Stomach smooth muscle (tissue), 2 donors: ENCODE data around the gene OSBP2.

Source experiments
- H3K27ac ChIP-seq: one replicate; pipeline ENCODE4 v1.7.0; 2013; ENCODE audit warnings: mild to moderate bottlenecking, low read length, inconsistent platforms
- H3K27me3 ChIP-seq, 2 donors: one replicate each; pipeline ENCODE4 v1.7.0; 2013; ENCODE audit warnings: low read length in 2 of 2; ENCODE audit not compliant: insufficient read depth in 2 of 2, control insufficient read depth in 1 of 2
- H3K36me3 ChIP-seq, 2 donors: one replicate each; pipeline ENCODE4 v1.7.0; 2013; ENCODE audit warnings: low read length in 2 of 2; ENCODE audit not compliant: control insufficient read depth in 2 of 2, insufficient read depth in 2 of 2
- H3K4me1 ChIP-seq: one replicate; pipeline ENCODE4 v1.7.0; 2013; ENCODE audit warnings: low read length; ENCODE audit not compliant: control insufficient read depth, insufficient read depth
- H3K4me3 ChIP-seq, 2 donors: one replicate each; pipeline ENCODE4 v1.7.0; 2013; ENCODE audit warnings: low read length in 2 of 2
- H3K9ac ChIP-seq, 2 donors: one replicate each; pipeline ENCODE4 v1.7.0; 2013; ENCODE audit warnings: low read length in 2 of 2, mild to moderate bottlenecking in 1 of 2
- H3K9me3 ChIP-seq, 2 donors: one replicate each; pipeline ENCODE4 v1.7.0; 2013; ENCODE audit warnings: low read length in 2 of 2; ENCODE audit not compliant: control insufficient read depth in 2 of 2
- donor health status: healthy.
- donor health status: Pancreatic carcinoma.

Gene OSBP2

DNA sequence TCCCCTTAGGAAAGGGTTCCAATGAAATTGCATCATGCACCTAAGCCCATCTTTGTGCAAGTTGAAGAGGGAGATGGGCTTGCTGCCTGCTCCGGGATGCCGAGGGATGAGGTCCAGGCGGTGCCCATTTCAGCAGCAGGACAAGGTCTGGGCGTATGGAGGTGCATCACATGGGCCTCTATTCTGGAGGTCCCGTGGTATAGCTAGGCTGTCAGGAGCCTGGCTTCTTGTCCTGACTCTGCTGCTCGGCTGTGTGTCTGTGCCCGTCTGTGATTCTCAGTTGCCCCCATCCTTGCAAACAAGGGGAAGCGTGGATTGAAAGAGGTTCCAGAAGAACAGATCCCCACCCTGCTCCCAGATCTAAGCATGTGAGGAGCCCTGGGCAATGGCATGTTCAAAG lies 130.0 kb downstream of the OSBP2 start:
- Histone ChIP-seq H3K27ac (no peak overlapping the region), H3K4me1 (peaks cover 8% of the 10 kb centered on the region), H3K9me3 (no peaks in the 10 kb centered on the region), H3K4me3 (no peak overlapping the region), H3K36me3 (no peaks in the 10 kb centered on the region), H3K9ac (no peak overlapping the region), H3K27me3 (peaks cover 26 to 36% of the 10 kb centered on the region in 2 donors)

DNA sequence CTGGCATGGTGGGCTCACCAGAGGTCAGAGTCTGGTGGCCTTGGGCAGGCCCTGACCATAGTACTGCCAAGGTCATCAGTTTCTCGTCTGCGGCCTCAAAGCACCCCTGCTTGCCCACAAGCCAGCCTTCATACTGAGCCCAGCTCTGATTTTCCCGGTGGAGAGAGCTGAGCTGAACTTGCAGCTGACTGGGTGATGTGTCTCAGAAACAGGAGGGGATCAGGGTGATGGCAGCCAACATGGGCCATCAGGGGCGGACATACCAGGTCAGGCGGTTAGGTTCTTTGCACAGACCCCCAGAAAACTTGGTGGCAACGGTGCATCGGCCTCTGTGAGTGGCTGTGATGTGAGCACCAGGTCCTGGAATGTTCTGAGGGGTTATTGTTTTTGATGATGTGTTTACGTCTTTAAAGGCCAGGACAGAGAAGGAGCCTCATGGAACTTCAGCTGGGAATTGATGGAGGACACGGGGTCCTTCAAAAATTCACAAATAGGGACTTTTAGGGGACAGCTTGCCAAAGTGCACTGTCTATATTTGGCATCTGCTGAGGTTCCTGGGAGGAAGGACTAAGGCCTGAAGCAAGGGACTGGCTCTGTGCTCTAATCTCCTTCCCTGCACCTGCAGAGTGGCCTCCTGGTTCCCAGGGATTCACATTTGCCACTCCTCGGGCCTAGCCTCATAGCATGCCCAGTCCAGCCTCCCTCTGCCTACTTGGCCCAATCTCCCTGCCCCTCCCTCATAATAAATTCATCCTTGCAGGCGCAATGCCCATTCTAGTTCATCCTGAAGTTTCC lies 131.2 kb downstream of the OSBP2 start:
- H3K9ac ChIP-seq: no peak overlapping the region
- H3K4me1 ChIP-seq: peaks cover 11% of the 10 kb centered on the region
- no peaks in the 10 kb centered on the region for H3K9me3 ChIP-seq
- peaks cover 26 to 29% of the 10 kb centered on the region in 2 donors for H3K27me3 ChIP-seq
- no peak overlapping the region for H3K4me3 ChIP-seq
- no peak overlapping the region for H3K27ac ChIP-seq
- H3K36me3 ChIP-seq: no peaks in the 10 kb centered on the region

DNA sequence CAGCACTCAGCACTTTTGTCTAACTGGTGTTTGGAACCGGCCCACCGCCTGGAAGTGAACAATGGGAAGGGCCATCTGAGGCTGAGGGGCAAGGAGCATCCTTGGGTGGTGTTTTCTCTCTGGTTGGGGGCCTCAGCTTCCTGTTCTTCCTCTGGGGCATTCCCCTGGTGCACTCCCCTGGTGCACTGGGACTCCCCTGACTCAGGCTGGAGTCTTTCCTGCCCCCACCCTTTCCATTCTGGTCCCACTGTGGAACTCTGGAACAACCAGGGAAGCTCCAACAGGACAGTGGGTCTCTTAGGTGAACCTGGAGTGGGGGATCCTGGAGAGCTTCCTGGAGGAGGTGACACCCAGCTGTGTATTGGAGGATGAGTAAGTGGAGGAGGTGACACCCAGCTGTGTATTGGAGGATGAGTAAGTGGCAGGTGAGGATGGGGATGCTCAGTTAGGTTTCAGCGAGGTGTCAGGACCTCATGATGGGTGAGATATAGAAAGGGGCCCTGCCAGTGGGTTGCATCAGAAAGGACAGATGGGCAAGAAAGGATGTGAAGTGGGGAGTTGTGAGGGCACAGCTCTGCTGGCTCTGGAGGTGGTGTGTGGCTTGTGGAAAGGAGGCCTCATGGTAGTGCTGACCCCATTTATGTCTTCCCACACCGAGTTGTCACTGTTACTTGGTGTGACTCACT lies 132.1 kb downstream of the OSBP2 start:
- H3K9ac ChIP-seq: no peak overlapping the region

DNA sequence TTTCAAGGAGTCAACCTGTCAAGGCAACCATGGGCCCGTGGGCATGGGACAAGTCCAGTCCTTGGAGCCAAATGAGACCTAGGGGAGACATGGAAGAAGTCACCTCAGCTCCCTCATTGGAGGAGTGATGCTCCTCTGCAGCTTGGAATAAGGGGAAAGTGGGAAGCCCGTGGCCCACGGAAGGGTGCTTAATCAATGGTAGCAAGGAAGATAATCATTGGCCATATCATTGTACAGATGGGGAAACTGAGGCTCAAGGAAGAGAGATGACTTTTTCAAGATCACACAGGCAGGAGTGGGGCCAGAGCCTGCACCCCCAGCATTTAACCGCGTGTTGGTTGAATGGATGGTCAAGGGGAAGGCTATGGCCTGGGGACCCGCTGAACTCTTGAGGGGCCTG lies 133.0 kb downstream of the OSBP2 start:
- no peak overlapping the region for H3K27ac ChIP-seq
- H3K9ac ChIP-seq: no peak overlapping the region
- peaks cover 4% of the 10 kb centered on the region for H3K4me1 ChIP-seq
- peaks cover 12 to 19% of the 10 kb centered on the region in 2 donors for H3K27me3 ChIP-seq
- H3K9me3 ChIP-seq: no peaks in the 10 kb centered on the region
- no peaks in the 10 kb centered on the region for H3K36me3 ChIP-seq
- no peak overlapping the region for H3K4me3 ChIP-seq

More for the DNA sequence above, 132.1 kb downstream of the OSBP2 start:
- Histone ChIP-seq H3K36me3 (no peaks in the 10 kb centered on the region), H3K4me1 (peaks cover 11% of the 10 kb centered on the region), H3K9me3 (no peaks in the 10 kb centered on the region), H3K27ac (no peak overlapping the region), H3K27me3 (peaks cover 20 to 22% of the 10 kb centered on the region in 2 donors), H3K4me3 (no peak overlapping the region)

DNA sequence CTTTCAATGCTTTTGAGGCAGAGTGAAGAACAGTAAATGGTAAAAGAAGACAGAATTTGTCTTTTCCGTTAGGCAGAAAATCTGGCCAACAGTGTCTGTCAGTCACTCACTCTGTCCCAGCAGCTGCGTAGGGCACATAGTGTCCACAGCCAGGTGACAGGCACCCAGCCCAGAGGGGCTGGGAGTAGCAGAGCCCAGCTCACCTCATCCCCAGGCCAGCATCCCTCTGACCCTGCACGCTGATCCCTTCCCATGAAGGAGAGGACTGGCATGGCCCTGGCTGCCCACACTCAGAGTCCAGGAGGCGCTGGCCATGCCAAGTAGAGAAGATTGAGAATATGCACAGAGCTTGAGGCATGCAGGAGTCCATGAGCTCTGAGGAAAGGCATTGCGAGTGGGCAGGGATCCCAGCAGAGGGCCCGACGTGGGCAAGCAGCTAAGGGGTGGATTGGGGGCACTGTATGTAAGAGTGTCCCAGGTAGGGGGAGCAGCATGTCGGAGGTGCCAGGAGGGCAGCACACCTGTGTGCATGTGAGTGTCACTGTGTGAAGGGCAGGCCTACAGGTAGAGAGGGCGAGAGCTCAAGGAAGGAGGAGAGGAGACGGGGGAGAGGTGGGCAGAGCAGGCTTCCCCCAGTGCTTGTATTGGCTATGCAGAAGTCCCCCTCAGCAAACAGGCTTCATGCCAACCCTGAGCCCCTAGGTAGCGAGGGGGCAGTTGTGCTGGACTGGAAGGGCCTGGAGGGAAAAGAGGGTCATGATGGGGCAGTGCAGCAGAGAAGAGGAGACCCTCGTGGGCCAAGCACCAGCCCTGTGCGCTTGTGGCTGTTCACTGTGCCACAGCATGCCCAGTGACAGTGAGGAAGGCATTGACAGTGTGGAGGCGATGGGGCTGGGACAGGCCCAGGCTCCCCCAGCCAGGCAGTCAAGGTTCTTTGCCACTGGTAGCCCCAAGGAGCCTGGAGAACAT lies 133.8 kb downstream of the OSBP2 start:
- Histone ChIP-seq H3K9me3 (no peaks in the 10 kb centered on the region), H3K27me3 (peaks cover 4 to 13% of the 10 kb centered on the region in 2 donors), H3K27ac (no peak overlapping the region), H3K4me3 (no peak overlapping the region), H3K4me1 (peaks cover 3% of the 10 kb centered on the region), H3K9ac (no peak overlapping the region), H3K36me3 (no peaks in the 10 kb centered on the region)

DNA sequence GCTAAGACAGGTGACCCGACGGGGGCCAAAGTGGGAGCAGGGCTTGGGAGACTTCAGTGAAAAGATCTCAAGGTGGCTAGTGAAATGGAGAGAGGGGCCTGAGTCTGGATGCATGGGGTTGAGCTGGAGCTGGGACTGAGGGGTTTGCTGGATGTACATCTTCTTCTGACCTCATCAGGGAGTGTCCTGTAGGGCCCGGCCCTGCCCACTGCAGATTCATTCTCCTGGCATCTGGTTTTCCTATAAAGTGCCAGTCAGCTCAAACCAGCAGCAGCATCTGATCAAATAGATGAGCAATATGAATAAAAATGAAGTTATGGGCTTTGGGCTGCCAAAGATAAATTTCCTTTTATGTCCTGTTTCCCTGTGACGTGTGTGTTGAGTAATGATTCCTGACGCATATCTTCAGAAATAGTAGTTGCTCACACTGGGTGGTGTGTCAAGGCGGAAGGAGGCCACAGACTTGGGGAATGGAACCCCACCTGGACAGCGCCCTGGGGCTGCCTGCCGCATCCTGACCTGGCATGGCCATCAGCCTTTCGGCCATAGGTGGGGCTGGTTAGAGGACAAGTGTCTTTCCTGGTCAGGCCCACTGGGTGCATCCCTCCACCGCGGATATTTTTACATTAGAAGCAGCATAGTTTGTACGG lies 135.4 kb downstream of the OSBP2 start:
- Histone ChIP-seq H3K27me3 (peaks cover 0 to 3% of the 10 kb centered on the region in 2 donors), H3K27ac (no peak overlapping the region), H3K4me1 (peaks cover 3% of the 10 kb centered on the region), H3K9me3 (no peaks in the 10 kb centered on the region), H3K4me3 (no peak overlapping the region), H3K36me3 (no peaks in the 10 kb centered on the region), H3K9ac (no peak overlapping the region)

DNA sequence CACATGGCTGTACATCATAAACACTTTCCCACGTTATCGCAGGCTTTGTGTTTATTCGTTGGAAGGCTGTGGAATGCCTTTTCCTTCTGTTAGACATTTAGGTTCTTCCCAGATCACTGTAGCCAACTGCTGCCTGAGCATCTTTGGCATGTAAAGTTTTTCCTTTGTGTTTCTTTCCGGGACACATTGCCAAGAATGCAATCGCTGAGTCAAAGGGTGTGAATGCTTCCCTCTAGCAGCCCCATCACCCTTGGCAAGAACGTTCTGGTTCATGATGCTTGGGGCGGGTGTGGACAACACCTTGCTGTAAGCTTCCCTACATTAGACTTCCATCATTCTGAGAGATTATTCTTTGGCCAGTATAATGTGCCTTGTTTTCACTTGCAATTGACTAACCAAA lies 136.2 kb downstream of the OSBP2 start:
- Histone ChIP-seq H3K9ac (no peak overlapping the region), H3K9me3 (no peaks in the 10 kb centered on the region), H3K27me3 (no peaks in the 10 kb centered on the region), H3K36me3 (no peaks in the 10 kb centered on the region), H3K27ac (no peak overlapping the region), H3K4me3 (no peak overlapping the region), H3K4me1 (peaks cover 3% of the 10 kb centered on the region)

DNA sequence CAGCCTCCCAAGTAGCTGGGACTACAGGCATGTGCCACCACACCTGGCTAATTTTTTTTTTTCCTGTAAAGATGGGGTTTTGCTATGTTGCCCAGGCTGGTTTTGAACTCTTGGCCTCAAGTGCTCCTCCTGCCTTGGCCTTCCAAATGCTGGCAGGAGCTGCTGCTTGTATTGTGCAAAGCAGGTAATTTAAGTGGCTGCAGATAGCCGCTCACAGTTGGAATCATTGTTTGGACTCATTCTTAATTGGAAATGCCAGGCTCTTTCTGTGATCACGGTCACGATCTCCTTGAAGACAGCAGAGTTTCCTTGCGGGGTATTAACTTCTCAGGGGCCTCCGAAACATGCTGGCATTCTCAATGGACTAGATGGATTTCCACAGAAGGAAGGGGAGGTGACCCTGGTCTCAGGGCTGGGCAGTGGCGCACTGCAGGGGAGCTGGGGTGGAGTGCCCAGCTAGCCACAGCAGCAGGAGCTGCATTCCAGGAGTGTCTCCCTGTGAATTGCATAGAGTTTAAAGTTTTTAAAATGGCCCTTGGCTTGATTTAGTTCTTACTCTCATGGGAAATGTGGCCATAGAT lies 137.8 kb downstream of the OSBP2 start:
- no peak overlapping the region for H3K4me3 ChIP-seq
- no peaks in the 10 kb centered on the region for H3K36me3 ChIP-seq
- H3K9ac ChIP-seq: no peak overlapping the region
- no peak overlapping the region for H3K27ac ChIP-seq
- H3K9me3 ChIP-seq: no peaks in the 10 kb centered on the region
- peaks cover 3% of the 10 kb centered on the region for H3K4me1 ChIP-seq
- H3K27me3 ChIP-seq: peaks cover 0 to under 1% of the 10 kb centered on the region in 2 donors

DNA sequence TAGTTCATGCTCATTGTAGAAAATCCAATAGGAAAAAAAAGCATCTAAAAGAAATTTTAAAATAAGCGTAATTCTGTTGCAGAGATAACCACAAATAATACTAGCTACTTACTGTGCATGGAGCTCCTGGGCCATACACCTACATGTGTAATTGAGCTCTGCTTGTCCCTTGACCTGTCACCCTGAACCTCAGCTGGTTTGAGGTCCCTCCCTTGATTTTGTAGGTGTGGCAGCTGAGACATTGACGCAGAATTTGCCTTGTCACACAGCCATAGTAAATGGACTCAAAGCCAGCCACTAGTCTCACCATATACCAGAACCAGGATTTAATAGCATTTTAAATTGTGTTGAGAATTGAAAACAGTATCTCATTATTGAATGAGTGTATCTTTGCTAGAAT lies 138.6 kb downstream of the OSBP2 start:
- Histone ChIP-seq H3K27ac (no peak overlapping the region), H3K9ac (no peak overlapping the region), H3K4me3 (no peak overlapping the region), H3K36me3 (no peaks in the 10 kb centered on the region), H3K4me1 (peaks cover 3% of the 10 kb centered on the region), H3K27me3 (peaks cover 0 to 2% of the 10 kb centered on the region in 2 donors), H3K9me3 (no peaks in the 10 kb centered on the region)

DNA sequence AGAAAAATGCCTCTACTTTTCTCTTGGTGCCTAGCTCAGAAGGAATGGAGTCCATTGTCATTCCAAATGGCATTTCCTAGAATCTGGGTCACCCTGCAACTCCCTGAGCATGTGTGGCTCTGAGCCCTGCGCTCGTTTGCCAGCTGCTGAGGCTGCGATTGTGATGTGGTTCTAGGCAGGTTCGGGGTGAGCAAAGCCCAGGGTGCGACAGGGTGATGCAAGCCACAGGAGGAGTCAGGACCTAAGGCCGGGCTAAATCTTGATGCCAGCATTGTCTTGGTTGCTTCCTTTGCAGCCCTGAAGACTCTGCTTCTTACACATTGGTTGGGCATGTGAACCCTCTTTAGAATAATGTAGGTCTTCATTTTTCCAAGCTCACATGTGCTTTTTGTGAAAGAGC lies 142.9 kb downstream of the OSBP2 start:
- H3K4me1 ChIP-seq: no peaks in the 10 kb centered on the region
- H3K9ac ChIP-seq: no peak overlapping the region
- no peak overlapping the region for H3K4me3 ChIP-seq
- peaks cover 0 to 2% of the 10 kb centered on the region in 2 donors for H3K27me3 ChIP-seq
- no peaks in the 10 kb centered on the region for H3K9me3 ChIP-seq
- no peak overlapping the region for H3K27ac ChIP-seq
- H3K36me3 ChIP-seq: no peaks in the 10 kb centered on the region
